KBM-7 (cell line): ENCODE data around the gene LBX2.

Source experiments
- DNase-seq: peaks from one replicate; pipeline ENCODE4 v3.0.0-alpha.2; 2015
- in situ Hi-C: fragments of 300-500 bp; cut with MboI; formaldehyde crosslinking; loops from 2 replicates; pipeline ENCODE4 v1.14.3; 2020; ENCODE audit warnings: low sequenced_read_pairs, low pct_unique_long_range_greater_than_20kb, mixed read lengths

LBX2 gene

GRCh38 chr2:74528600-74529356 lies 29.4 kb upstream of the LBX2 start:
- in situ Hi-C loops, result no loop called here
- no peak for DNase-seq

GRCh38 chr2:74527741-74528140 lies 28.3 kb upstream of the LBX2 start:
- in situ Hi-C loops, result no loop called here
- DNase-seq, result no peak

GRCh38 chr2:74526649-74527230 lies 27.3 kb upstream of the LBX2 start:
- DNase-seq, result no peak
- in situ Hi-C loops, result no loop called here

GRCh38 chr2:74525717-74526648 lies 26.6 kb upstream of the LBX2 start, which contains the start of gene DQX1:
DQX1 (minus strand) TSS chr2:74526231; CDS start chr2:74525729, 502 bp downstream.
- DNase-seq, result peak; percentile 84
- in situ Hi-C loops, result no loop called here

GRCh38 chr2:74524955-74525716 lies 25.7 kb upstream of the LBX2 start:
- in situ Hi-C loops, result no loop called here
- no peak for DNase-seq

- in situ Hi-C loops, result no loop called here
- DNase-seq, result no peak
Measured at GRCh38 chr2:74524005-74524404, 24.6 kb upstream of the LBX2 start.

GRCh38 chr2:74522516-74522915 lies 23.1 kb upstream of the LBX2 start:
- in situ Hi-C loops, result no loop called here
- no peak for DNase-seq

- in situ Hi-C loops, result no loop called here
- DNase-seq, result no peak
Measured at GRCh38 chr2:74516650-74517049, 17.2 kb upstream of the LBX2 start.

GRCh38 chr2:74515981-74516633 lies 16.7 kb upstream of the LBX2 start:
- in situ Hi-C loops, result no loop called here
- DNase-seq, result no peak

- in situ Hi-C loops, result no loop called here
- DNase-seq, result no peak
Measured at GRCh38 chr2:74515271-74515980, 16.0 kb upstream of the LBX2 start.

GRCh38 chr2:74514368-74515270 lies 15.2 kb upstream of the LBX2 start, which contains the start of gene TLX2:
TLX2 (plus strand) TSS chr2:74514450; CDS start chr2:74514807, 357 bp downstream.
- in situ Hi-C loops, result no loop called here
- no peak for DNase-seq

GRCh38 chr2:74513605-74514367 lies 14.4 kb upstream of the LBX2 start:
- in situ Hi-C loops, result no loop called here
- no peak for DNase-seq

- in situ Hi-C loops, result no loop called here
- no peak for DNase-seq
Measured at GRCh38 chr2:74512744-74513604, 13.6 kb upstream of the LBX2 start.

GRCh38 chr2:74511104-74511989 lies 11.9 kb upstream of the LBX2 start:
- in situ Hi-C loops, result no loop called here
- no peak for DNase-seq

GRCh38 chr2:74510272-74510671 lies 10.9 kb upstream of the LBX2 start:
- no peak for DNase-seq
- in situ Hi-C loops, result no loop called here
